Glutamatergic neuron (in vitro differentiated cells): ENCODE measurements around the gene SVIL. TPM values are rescaled to one million over a fixed set of nuclear protein-coding genes. Genes with fewer than 3 reads are reported as not detected.

ENCODE experiments used
- DNase-seq: peaks from one replicate; pipeline ENCODE4 v3.0.0; 2022
- H3K27ac Mint-ChIP-seq: one replicate; pipeline ENCODE4 v1.8.0; 2020; ENCODE audit warnings: mild to moderate bottlenecking, mixed read lengths, inconsistent platforms; ENCODE audit not compliant: unreplicated experiment
- H3K27me3 Mint-ChIP-seq: one replicate; pipeline ENCODE4 v1.8.0; 2020; ENCODE audit warnings: mild to moderate bottlenecking, moderate library complexity, mixed read lengths, inconsistent platforms; ENCODE audit not compliant: unreplicated experiment
- H3K36me3 Mint-ChIP-seq: one replicate; pipeline ENCODE4 v1.8.0; 2020; ENCODE audit warnings: mild to moderate bottlenecking, mixed read lengths, inconsistent platforms; ENCODE audit not compliant: unreplicated experiment
- H3K4me1 Mint-ChIP-seq: one replicate; pipeline ENCODE4 v1.8.0; 2020; ENCODE audit warnings: mild to moderate bottlenecking, low read depth, mixed read lengths, inconsistent platforms; ENCODE audit not compliant: unreplicated experiment
- H3K4me3 Mint-ChIP-seq: one replicate; pipeline ENCODE4 v1.8.0; 2020; ENCODE audit warnings: mild to moderate bottlenecking, mixed read lengths, inconsistent platforms; ENCODE audit not compliant: unreplicated experiment
- H3K9me3 Mint-ChIP-seq: one replicate; pipeline ENCODE4 v1.8.0; 2020; ENCODE audit warnings: mild to moderate bottlenecking, moderate library complexity, mixed read lengths, inconsistent platforms; ENCODE audit not compliant: unreplicated experiment
- total RNA-seq: library from RNA; stranded (reverse); fragmentation: NEBNext Ultra II Directional; extraction: Animal tissue kit (Norgen Biotek cat#: 25700); gene quantifications from one replicate; pipeline ENCODE4 v1.2.1, GENCODE V29; 2021; ENCODE audit not compliant: unreplicated experiment
- TF ChIP-seq, protein P1 (sequence below): fragments of 200-600 bp; sonication (generic); IDR thresholded peaks from one replicate; pipeline ENCODE4 v1.5.0; 2021; ENCODE audit not compliant: partially characterized antibody, unreplicated experiment

The SVIL gene
- total RNA-seq, 1 donor from 2014 or later = 117 TPM

GRCh38 chr10:29427667-29428066 is 207.1 kb downstream of the SVIL start:
- no peak overlapping the region for H3K4me3 Mint-ChIP-seq
- H3K27ac Mint-ChIP-seq = no peak overlapping the region
- H3K9me3 Mint-ChIP-seq = no peaks in the 10 kb centered on the region
- DNase-seq = no peak
- H3K27me3 Mint-ChIP-seq = no peaks in the 10 kb centered on the region
- H3K36me3 Mint-ChIP-seq = peaks cover 5% of the 10 kb centered on the region
- H3K4me1 Mint-ChIP-seq = no peaks in the 10 kb centered on the region
- TF ChIP-seq, protein P1, sequence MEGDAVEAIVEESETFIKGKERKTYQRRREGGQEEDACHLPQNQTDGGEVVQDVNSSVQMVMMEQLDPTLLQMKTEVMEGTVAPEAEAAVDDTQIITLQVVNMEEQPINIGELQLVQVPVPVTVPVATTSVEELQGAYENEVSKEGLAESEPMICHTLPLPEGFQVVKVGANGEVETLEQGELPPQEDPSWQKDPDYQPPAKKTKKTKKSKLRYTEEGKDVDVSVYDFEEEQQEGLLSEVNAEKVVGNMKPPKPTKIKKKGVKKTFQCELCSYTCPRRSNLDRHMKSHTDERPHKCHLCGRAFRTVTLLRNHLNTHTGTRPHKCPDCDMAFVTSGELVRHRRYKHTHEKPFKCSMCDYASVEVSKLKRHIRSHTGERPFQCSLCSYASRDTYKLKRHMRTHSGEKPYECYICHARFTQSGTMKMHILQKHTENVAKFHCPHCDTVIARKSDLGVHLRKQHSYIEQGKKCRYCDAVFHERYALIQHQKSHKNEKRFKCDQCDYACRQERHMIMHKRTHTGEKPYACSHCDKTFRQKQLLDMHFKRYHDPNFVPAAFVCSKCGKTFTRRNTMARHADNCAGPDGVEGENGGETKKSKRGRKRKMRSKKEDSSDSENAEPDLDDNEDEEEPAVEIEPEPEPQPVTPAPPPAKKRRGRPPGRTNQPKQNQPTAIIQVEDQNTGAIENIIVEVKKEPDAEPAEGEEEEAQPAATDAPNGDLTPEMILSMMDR = no peak

DNA sequence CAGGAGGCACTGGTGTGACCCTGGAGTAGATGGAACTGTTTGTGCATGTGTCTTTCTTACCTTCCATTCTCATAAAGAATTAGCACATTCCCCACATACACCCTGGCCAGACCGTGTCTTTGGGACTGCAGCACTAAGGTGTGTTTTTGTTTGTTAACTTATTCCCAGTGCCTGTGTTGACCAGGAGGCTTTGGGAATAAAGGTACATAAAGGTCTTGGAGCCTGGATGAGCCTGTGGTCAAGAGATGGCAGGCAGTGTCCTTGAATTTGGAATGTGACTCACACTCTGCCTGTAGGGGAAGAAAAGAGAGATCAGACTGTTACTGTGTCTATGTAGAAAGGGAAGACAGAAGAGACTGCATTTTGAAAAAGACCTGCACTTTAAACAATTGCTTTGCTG is 208.4 kb downstream of the SVIL start:
- DNase-seq = no peak
- Mint-ChIP-seq H3K36me3 (peaks cover 5% of the 10 kb centered on the region), H3K4me3 (no peak overlapping the region), H3K27me3 (no peaks in the 10 kb centered on the region), H3K4me1 (no peaks in the 10 kb centered on the region), H3K27ac (no peak overlapping the region), H3K9me3 (no peaks in the 10 kb centered on the region)
- TF ChIP-seq, protein P1 = no peak

- Mint-ChIP-seq H3K9me3 (no peaks in the 10 kb centered on the region), H3K4me3 (no peak overlapping the region), H3K4me1 (no peaks in the 10 kb centered on the region), H3K27me3 (no peaks in the 10 kb centered on the region), H3K36me3 (peaks cover 5% of the 10 kb centered on the region), H3K27ac (no peak overlapping the region)
- DNase-seq = no peak
- TF ChIP-seq, protein P1 = no peak
Measured at GRCh38 chr10:29424017-29424416, 210.8 kb downstream of the SVIL start.

DNA sequence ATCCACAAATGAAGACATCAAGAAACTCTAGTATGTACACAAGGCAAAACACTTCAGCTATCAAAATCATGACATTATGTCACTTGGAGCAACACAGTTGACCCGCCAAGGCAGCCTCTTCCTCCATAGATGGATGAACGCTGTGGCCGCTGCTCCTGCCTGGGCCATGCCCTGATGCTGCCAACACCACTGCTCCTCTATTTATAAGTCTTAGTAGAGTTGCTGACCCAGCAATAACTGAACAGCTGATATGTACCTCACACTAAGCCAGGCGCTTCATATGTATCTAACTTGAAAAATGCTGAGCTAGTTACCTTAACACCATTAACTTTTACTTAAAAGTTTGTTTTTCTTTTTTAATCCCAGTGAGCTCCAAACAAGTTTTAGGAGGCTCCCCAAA is 214.0 kb downstream of the SVIL start:
- Mint-ChIP-seq H3K9me3 (no peaks in the 10 kb centered on the region), H3K27ac (no peak overlapping the region), H3K4me1 (no peaks in the 10 kb centered on the region), H3K4me3 (no peak overlapping the region), H3K36me3 (peaks cover 5% of the 10 kb centered on the region), H3K27me3 (no peaks in the 10 kb centered on the region)
- TF ChIP-seq, protein P1 = no peak
- DNase-seq = no peak

DNA sequence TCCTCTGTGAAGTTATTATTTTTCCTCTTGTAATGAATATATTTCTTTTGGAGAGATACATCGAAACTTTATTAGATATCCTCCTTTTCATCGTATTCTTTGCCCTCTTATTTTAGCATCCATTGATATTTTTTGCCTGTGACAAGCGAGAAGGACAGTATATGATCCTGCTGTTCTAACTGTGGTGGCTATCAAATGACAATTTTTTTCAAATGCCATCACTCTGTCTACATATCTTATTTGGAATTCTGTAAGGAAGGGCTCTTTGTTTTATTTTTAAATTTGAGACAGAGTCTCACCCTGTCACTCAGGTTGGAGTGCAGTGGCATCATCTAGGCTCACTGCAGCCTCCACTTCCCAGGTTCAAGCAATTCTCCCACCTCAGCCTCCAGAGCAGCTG is 217.4 kb downstream of the SVIL start:
- no peak for DNase-seq
- TF ChIP-seq, protein P1 = no peak
- H3K27ac Mint-ChIP-seq = no peak overlapping the region
- H3K4me3 Mint-ChIP-seq = no peak overlapping the region
- no peaks in the 10 kb centered on the region for H3K9me3 Mint-ChIP-seq
- H3K27me3 Mint-ChIP-seq = no peaks in the 10 kb centered on the region
- no peaks in the 10 kb centered on the region for H3K4me1 Mint-ChIP-seq
- H3K36me3 Mint-ChIP-seq = no peaks in the 10 kb centered on the region
